Kasumi-1 (cell line): Measurements from ENCODE around the gene TNFRSF9.
A peak's percentile ranks its signal among the peaks of the same experiment; 100 is the strongest.

Experiments
- DNase-seq, 2 experiments: peaks; one replicate each; lab custom pipeline; 2025; lab: John Stamatoyannopoulos, UW

The TNFRSF9 gene

DNA sequence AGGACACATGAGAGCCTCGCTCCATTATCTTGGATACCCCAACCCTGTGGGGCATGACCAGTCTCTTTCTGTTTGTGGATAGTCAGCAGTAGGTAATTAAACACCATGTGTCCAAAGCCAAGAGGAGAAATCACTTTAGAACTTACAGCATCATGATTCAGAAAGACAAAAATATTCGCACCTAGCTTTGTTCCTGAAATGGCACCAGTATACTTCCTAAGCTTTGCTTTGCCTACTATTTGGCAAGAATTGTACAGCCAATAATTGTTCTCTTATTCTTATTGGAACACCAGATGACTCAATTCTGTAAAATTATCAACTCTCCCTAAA, 24.2 kb downstream of the TNFRSF9 start:
- no peak for DNase-seq

DNA sequence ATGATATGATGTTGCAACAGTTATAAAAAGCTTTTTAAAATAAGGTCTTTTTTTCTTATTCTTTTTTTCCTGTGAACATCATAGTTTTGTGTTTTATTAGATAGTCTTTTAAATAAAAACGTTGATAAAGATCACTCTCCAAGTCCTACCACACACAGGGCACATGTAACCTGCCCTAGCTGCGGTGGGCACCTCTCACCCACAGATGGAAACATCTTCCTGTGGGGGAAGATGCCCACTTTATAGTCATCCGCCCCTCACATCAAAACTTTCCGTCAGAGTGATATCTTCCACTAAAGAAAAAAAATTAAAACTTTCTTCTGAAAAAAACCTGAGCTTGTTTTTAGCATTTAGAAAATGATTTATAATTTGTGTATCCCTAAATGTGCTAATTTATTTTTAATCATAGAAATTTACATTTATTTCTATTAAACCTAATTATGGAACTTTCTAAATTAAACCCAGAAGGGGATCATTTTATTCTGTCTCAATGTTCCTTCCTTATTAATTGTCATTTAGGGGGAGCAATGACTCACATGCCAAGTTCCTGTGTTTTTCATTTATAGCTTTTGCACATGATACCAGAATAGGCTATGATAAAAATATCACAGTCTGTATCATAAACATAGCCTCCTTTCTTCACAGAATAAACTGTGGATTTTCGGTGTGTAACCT, 24.7 kb downstream of the TNFRSF9 start:
- no peak for DNase-seq

DNA sequence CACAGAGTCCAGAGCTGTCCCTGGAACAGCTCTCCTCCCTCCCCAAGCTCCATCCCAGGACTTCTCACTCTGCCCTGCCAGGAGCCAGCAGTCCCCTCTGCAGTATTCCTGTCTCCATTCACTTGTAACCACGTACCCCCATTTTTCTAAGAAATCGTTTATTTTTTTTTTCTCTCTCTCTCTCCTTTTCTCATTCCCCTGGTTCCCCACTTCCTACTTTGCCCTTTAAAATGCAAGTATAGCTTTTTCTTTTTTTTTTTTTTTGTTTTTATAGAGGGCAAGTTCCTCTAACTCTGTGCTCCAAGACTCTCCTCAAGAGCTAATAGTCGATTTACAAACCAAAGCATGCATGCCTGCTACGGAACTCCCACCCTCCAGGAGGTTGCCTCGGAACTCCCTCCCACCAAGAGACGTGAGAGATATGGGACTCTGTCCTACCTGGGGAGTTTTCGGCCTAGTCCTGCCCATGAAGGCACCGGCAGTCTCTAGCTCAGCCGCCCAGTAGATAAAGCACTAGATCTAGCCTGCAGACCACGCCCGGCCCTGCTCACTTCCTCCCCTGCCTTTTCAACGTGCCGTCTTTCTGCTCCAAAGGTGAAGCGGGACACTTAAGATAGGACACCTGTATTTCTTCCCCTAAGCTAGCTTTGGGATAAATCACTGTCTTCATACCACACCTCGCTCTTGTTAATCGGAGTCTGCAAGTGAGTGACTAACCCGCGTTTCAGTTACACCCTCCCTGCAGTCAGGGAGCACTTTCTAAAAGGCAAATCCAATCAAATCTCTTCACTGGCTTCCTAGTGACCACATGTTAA, 27.7 kb downstream of the TNFRSF9 start:
- peak; percentile 42 to 46 for DNase-seq

DNA sequence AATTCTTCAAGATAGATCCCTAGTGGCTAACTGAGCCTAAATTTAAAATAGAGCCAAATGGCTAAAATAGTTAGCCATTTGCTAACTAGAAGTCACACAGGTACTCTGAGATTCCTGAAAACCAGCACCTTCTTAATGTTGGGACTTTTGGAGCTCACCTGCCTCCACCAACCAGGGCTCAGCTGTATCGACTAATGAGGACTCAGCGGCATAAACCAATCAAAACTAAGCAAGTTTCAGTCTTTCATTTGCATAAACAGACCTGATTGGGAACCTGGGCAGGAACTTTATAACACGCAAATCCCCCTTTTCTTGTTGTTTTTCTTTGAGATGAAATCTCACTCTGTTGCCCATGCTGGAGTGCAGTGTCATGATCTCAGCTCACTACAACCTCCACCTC, 28.5 kb downstream of the TNFRSF9 start:
- no peak for DNase-seq

DNA sequence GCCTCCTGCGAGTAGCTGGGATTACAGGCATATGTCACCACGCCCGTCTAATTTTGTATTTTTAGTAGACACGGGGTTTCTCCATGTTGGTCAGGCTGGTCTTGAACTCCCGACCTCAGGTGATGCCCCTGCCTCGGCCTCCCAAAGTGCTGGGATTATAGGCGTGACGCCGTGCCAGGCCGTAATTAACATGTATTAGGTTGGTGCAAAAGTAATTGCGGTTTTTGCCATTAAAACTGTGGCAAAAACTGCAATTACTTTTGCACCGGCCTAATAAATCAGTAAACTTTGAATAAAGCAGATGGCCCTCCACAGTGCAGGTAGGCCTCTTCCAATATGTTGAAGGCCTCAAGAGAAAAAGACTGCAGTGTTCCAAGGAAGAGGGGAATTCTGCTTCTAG, 35.4 kb downstream of the TNFRSF9 start:
- no peak for DNase-seq

DNA sequence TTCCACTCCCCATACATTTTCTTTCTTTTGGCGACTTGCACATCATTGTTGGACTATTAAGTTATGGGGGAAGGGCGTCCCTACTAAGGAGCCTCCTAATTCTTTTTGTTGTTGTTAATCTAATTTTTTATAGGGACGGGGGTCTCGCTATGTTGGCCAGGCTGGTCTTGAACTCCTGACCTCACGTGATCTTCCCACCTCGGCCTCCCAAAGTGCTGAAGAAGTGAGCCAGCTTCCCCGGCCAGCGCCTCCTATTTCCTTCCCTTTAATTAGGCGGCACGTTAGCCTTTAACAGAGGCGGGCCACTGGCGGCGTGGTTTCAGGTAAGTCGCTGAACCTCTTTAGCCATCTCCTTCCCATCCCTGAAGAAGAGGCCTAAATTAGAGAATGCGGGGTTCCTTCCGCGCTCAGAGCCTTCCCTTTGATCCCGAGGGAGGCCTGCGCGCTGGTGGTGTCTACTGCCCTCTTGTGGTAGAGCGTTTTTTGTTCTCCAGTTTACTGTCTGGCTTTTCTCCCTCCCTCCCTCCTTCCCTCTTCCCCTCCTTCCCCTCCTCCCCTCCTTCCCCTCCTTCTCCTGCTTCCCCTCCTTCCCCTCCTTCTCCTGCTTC, 38.1 kb downstream of the TNFRSF9 start:
- DNase-seq, result peak; percentile 72 to 84

DNA sequence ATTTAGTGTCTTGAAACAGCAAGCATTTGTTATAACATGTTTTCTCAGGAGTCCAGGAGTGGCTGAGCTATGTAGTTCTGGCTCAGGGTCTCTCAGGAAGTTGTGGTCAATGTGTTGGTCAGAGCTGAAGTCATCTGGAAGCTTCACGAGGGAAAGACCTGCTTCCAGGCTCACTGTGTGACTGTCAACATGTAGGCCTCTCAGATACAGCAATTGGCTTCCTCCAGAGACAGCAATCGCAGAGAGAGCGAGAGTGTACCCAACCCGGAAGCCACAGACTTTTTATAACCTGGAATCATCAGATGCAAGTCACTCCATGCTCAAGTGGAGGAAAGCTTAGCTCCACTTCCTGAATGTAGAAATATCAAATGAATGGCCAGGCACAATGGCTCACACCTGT, 40.9 kb downstream of the TNFRSF9 start:
- DNase-seq, result peak; percentile 91 to 93

DNA sequence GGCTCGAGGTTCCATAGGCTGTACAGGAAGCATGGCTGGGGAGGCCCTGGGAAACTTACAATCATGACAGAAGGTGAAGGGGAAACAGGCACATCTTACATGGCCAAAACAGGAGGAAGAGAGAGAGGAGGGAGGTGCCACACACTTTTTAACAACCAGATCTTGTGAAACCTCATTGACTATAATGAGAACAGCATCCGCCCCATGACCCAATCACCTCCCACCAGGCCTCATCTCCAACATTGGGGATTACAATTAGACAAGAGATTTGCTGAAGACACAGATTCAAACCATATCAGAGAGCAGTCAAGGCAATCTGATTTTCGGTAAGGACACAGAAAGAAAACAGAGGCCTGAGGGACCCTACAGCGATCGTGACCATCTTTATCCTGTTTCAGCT, 41.7 kb downstream of the TNFRSF9 start:
- DNase-seq, result no peak

DNA sequence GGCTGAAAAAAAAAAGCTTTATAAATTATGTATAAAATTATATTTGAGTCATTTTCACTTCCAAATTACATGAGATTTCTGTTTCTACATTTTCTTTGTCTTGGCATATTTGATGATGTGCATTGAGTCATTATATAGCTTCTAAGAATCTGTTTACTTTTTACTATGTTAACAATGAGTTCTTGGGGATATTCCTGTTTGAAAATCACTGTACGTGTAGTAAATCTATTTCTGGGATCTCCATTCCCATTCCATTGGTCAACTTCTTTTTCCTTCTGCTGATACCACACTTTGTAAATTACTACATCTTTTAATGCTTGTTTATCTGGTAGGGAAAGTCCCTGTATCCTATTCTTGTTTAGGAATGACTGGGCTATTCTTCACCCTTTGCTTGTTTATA, 43.6 kb downstream of the TNFRSF9 start:
- no peak for DNase-seq

DNA sequence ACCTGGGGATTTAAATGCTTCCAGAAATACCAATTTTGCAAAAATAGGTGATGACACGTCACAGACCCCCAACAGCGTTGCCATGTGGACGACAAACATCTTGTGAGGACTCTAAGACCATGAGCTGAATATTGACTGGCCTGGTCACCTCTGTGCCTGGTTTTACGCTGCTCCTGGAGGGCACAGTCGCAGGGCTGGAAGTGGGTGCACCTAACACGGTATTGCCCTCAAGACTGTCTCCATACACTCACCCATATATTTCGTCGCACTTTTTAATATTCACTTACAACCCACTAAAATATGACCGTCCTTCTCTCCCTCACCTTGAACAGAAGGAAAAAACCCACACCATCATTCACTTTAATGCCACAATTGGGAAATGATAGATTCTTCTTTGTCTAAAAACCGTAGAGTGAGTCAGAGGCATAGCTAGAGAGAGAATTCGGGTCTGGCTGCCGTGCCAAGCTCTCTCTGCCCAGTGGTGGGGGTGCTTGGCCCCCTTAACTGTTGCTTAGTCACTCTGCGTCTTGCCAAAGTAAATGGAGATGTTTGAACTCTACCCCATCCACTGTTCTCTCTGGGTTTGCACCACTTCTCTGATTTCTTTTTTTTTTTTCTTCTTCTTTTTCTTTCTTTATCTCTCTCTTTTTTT, 47.0 kb downstream of the TNFRSF9 start:
- DNase-seq, result no peak

DNA sequence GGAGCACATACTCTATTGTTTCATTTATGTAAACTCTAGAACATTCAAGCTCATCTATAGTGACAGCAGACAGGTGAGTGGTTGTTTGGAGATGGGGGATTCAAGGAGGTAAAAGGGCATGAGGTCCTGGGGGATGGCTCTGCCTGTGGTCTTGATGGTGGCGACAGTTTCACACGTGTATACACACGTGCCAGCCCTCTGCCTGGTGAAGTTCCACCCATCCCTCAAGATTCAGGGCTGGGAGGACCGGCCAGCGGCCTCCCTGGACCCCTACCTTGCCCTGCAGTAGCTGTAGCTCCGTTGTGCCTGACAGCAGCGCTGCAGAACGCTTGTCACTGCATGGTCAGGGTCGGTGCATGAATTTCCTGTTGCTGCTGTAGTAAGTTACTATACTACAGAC, 48.8 kb downstream of the TNFRSF9 start:
- no peak for DNase-seq

DNA sequence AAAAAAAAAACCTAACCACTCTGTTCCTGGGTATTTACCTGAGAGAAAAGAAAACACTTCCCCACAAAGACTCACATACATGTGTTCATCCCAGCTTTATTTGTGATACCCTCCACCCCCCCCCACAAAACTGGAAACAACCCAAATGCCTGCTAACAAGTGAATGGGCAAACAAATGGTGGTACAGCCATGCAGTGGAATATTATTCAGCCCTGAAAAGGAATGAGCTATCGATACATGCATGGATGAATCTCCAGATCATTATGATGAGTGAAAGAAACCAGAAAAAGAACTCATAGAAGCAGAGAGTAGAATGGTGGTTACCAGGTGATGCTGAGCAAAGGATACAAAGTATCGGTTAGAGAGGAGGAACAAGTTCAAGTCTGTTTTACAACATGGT, 49.8 kb downstream of the TNFRSF9 start:
- DNase-seq, result no peak

DNA sequence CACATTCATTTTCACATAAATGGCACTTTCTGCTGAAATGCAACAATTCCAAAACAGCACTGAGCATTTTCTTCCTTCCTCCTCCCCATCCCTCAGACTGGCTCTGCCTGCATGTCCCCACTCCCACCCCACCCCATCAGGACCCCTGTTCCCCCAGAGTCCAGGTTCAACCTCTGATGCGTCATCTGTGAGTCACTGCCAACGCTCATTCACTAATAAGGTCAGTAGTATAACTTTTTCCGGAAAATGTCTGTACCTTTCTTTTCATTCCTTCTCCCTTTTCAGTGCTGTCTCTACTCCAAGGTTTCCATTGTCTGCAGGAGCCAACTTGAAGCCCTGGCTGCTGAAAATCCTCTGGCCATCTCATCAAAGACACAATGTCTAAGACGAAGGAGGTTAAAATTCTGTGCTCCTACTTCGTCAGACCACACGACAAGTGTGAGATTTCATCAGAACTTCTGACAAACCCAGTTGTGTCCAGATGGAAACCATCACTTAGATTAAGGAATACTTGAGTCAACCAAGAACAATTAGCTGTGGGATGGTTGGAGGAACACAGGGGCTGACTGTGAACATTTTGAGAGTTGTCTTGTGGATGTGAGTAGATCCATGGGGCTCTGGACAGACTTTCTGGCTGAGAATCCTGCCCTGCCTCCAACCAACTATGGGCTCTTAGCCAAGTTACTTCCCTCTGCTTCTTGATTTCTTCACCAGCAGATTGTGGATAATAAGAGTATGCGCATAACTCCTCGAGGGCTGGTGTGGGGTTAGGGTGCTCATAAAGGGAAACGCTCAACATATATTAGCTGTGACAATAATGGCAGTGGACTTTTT, 52.2 kb downstream of the TNFRSF9 start:
- DNase-seq, result no peak

DNA sequence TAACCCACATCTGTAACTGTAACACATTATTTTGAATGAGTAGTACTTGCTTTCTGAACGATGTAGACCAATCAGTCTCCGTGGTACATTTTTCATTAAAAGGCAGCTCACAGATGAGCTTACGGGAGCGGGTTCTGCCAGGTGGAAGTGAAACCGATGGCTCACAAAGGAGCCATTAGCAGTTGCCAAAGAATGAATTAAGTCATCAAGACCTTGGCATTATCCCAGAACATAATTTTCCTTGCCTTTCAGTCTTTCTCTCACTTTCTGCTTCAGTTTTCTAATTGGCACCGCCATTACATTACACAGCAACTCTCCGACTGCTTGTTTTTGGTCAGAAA, 54.3 kb downstream of the TNFRSF9 start:
- DNase-seq, result no peak

DNA sequence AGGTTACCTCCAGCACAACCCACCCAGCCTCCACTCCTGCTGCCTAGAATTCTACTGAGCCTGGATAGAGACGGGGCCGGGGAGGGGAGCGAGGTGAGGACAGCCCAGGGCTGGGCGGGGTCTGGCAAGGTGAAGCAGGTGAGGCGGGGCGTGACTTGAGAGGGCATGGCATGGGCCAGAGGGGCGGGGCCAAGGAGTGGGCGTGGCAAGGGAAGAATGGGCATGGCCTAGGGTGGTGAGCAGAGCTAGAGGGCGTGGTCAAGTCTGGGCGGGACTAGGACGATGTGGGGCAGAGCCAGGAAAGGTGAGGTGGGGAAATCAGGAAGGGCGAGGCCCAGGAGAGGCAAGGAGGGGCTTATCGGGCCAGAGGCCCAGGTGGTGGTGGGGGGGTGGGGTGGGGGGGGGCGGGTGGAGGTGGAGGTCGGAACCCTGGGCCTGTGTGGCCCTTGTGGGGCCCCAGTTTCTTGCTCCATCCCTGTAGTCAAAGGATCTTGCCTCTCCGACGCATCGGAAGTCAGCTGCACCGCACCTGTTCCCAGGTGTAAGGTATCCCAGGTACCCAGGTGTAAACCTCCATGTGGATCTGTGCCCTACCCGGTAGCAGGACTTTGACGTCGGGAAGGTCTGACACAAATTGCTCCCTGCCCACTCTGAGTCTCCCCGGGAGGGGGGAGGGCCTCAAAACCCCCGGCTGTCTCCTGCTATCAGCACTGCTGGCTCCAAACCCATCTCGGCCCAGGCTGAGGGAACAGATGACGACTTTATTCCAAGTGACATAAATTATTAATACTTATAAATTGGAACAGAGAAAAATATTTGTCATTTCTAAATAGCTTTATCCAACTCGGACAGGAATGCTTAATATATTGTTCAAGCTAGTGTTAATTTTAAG, 54.9 kb downstream of the TNFRSF9 start:
- no peak for DNase-seq

DNA sequence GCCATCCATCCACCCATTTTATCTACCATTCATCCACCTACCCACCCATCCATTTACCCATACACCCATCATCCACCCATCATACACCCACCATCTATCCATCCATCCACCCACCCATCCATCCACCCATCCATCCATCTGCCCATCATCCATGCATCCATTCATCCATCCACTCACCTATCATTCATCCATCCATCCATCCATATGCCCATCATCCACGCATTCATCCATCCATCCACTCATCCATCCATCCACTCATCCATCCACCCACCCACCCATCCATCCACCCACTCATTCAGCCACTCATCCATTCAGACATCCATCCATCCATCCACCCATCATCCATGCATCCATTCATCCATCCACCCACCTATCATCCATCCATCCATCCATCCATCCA, 55.9 kb downstream of the TNFRSF9 start:
- no peak for DNase-seq

DNA sequence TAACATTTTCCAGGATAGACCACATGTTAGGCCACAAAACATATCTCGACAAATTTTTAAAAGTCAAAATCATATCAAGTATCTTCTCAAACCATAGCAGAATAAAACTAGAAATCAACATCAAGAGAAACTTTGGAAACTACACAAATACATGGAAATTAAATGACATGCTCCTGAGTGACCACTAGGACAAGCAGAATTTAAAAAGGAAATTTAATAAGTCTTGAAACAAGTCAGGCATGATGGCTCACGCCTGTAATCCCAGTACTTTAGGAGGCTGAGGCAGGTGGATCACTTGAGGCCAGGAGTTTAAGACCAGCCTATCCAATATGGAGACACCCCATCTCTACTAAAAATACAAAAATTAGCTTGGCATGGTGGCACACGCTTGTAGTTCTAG, 61.4 kb downstream of the TNFRSF9 start:
- no peak for DNase-seq

DNA sequence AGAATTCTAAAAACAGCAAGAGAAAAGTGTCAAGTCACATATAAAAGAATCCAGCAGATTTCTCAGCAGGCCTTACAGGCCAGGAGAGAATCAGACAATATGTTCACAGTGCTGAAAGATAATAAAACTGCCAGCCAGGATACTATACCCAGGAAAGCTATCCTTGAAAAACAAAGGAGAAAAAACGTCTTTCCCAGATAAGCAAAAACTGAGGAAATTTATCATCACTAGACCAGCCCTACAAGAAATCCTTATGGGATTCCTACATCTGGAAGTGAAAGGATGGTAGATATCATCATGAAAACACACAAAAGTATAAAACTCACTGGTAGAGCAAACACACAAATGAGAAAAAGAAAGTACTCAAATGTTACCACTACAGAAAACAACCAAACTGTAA, 62.6 kb downstream of the TNFRSF9 start:
- no peak for DNase-seq

DNA sequence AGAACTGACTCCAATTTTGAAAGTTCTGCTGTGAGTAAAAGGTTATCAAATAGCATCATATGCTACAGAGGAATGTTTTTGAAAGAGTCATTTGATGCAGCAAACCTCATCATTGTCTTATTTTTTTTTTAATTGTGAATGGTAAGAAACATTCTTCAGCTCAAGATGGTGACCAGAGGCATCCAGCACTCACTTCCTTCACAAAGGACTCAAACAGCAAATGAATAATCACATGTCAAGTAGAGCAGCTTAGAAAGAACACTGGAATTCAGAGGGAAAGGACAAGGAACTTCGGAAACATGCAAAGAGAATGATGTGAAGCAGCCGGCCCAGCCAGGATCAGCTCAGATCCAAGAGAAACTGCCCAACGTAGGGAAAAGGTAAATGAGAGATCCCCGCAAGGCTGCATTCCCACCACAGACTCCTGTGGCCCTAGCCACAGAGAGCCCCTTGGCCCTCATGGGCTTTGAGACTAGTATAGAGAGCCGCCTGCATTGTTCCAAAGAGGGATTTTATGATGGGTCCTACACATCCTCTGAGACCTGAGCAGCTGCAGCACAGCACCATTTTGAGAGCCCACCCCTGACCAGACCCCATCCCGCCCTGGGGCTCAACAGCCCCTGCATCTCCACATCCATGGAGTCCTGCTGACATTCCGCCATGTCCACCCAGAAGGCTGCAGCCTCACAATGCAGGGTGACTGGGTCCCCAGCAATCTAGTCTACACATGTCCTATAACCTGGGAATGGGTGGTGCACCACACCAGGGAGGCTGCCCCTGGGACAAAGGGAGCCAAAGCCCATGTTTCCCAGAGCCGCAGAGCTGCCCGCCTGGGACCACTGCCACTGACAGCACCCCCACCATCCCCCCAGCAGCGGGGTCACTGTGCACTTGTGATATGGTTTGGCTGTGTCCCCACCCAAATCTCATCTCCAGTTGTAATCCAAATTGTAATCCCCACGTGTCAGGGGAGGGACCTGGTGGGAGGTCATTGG, 66.5 kb downstream of the TNFRSF9 start:
- no peak for DNase-seq

DNA sequence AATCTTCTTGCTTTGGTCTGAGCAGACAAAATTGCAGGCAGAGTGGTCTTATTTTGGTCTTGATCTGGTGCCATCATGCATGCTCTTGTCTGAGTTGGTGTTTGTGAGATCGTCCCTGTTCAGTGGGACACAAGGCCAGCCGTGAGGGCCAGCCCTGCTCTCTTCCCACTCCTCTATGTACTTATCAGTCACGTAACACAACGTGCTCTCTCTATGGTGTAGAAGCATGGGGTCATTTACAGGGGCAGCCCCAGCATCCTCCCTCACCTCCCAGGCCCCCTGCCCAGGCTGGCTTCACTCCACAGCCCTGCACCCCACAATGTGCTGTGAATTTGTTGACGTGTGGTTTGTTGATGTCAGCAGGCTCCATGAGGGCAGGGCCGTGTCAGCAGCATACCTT, 69.5 kb downstream of the TNFRSF9 start:
- no peak for DNase-seq
